HG03103 (cell line): Measurements from ENCODE around the gene PLEKHG3.

Experiments used
- ATAC-seq: cut with Tn5 transposase; IDR thresholded peaks from one replicate; pipeline ENCODE4 v1.9.1; 2021; ENCODE audit warnings: low read depth; ENCODE audit not compliant: unreplicated experiment

Gene PLEKHG3

GRCh38 chr14:64725261-64725815 lies 21.1 kb downstream of the PLEKHG3 start:
- ATAC-seq, result no peak

DNA sequence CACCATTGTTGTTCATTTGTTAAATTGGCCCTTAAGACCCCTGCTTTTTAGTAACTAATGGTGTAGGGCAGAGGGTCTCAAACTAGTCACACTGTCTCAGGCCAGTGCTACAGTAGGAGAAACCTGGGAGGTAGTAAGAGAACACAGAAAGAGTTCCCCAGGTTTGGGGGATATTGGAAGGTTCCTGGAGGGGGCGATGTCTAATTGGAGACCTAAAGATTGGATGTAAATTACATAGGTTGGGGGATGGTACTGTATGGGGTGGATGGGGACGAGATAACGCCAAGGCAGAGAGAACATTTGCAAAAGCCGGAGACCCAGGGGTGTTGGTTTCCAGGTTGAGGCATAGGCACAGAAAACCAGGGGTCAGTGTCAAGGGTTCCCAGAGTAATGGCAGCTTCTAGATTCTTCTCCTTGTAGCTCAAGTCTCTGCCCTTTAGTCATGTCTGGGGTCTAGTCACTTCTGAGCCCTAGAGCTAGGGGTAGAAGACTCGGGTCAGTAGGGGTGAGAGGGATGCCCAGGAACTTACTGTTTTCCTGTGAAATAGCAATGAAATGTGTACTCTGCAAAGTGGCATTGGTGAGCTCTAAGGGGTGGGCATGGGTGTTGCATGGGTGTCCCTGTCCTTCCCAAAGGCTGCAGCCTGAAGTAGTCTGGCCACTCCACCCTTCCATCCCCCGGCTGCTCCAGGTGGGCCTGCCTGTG lies 21.8 kb downstream of the PLEKHG3 start:
- no peak for ATAC-seq

- no peak for ATAC-seq
Measured at GRCh38 chr14:64726585-64726890, 22.3 kb downstream of the PLEKHG3 start.

- no peak for ATAC-seq
Measured at GRCh38 chr14:64727551-64728071, 23.4 kb downstream of the PLEKHG3 start.

- no peak for ATAC-seq
Measured at GRCh38 chr14:64728106-64728505, 23.9 kb downstream of the PLEKHG3 start.

GRCh38 chr14:64728856-64729255 lies 24.6 kb downstream of the PLEKHG3 start:
- ATAC-seq, result no peak

DNA sequence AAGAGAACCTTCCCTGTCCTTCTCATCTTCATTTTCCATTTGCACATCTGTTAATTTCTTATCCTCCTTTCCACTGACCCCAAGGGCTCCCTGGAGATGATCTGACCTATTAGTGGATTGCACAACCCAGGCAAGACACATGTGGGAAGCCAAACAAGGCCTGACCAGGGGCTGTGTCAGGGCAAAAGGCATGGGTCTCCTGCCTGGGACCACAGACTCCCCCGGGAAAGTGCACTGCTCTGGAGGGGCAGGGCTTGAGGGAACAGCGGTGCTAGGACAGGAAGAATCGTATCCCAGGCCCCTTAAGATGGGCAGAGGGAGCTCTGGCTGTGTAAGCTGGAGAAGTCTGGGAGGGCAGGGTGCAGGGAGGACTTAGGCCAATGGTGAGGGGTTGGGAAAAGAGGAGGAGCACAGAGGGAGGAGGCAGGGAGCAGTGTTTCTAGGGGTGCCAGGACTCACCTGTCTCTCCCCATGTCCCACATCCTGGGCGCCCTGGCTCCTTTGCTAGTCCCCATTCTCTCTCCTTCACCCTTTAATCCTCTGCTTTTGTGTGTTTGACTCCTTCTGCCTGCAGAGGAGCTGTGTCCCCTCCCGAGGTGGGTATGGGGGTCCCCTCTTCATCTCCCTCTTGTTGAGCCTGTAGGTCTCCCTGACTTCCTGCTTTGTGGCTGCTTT lies 25.3 kb downstream of the PLEKHG3 start:
- no peak for ATAC-seq

GRCh38 chr14:64730061-64730440 lies 25.8 kb downstream of the PLEKHG3 start:
- no peak for ATAC-seq

GRCh38 chr14:64730681-64731080 lies 26.5 kb downstream of the PLEKHG3 start:
- ATAC-seq, result no peak

GRCh38 chr14:64731141-64731581 lies 26.9 kb downstream of the PLEKHG3 start:
- ATAC-seq, result no peak

GRCh38 chr14:64732066-64732465 lies 27.8 kb downstream of the PLEKHG3 start:
- no peak for ATAC-seq

GRCh38 chr14:64732536-64733120 lies 28.4 kb downstream of the PLEKHG3 start:
- ATAC-seq, result no peak

DNA sequence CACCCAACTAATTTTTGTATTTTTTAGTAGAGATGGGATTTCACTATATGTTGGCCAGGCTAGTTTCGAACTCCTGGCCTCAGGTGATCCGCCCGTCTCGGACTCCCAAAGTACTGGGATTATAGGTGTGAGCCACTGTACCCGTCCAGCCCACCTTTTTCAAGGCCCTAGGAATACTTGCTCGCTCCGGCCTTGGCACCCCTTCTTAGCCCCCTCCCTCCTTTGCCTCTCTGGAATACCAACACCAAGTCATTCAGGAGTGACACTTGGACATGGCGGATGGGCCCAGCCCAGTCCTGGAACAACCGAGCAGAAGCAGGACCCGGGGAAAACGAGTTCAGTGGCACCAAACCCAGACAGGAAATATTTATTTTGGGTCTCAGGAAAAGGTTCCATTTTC lies 29.1 kb downstream of the PLEKHG3 start:
- no peak for ATAC-seq

- ATAC-seq, result no peak
Measured at GRCh38 chr14:64733899-64734298, 29.7 kb downstream of the PLEKHG3 start.

DNA sequence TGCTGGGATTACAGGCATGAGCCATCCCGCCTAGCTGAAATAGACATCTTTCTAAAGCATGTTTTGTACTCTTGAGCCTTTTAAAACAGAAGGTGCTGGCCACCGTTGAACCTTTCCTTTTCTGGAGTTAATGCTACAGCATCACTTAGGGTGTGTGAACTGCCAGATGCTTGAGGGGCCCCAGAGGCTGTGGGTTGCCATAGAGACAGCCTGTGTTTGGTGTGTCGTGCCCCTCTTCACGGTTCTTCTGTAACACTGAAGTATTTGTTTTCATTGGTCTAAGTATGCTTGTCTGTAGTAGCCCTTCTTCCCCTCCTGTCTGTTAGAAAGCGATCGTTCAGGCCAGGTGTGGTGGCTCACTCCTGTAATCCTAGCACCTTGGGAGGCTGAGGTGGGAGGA lies 30.8 kb downstream of the PLEKHG3 start:
- ATAC-seq, result no peak

DNA sequence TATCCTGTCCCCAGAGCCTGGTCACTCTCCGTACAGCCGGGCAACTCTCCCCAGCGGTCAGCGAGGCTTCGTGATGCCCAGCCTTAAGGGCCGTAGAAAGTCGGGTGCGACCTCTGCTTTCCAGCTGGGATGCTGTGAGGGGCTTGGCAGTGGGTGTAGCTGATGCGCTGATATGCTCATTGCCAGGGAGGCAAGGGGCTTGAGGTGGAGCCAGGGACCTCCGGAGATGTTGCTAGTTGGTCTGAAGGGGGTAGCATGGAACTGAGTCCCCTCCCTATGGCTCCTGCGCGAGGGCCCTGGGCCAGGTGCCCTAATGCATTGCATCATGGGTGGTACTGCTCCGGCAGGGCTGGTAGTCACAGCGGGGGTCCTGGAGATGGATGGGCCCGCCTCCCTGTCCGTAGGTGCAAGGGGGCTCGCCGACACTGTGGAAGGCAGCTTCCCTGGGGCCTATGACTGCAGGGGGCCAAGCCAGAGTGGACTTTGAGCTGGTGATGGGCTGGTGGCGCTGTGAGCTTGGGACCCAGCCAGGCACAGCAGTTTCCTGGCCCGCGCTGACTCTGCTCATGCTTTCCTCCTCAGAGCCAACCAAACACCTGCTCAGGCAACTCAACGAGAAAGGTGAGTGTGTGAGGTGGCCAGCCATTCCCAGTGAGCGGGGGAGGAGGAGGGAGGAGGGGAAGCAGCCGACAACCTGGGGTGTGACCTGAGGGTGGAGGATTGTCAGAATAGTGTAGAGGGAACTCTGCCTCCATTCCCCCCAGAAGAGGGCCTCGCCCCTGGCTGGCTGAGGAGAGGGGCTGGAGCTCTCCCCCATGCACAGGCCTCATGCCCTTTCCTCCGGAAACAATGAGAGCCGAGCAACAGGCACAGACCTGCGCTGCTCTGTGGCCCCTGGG lies 32.3 kb downstream of the PLEKHG3 start:
- no peak for ATAC-seq

- ATAC-seq, result no peak
Measured at GRCh38 chr14:64737391-64738280, 33.4 kb downstream of the PLEKHG3 start.

- ATAC-seq, result no peak
Measured at GRCh38 chr14:64738281-64738804, 34.1 kb downstream of the PLEKHG3 start.

- ATAC-seq, result no peak
Measured at GRCh38 chr14:64741200-64741599, 37.0 kb downstream of the PLEKHG3 start.
